H9 (cell line): ENCODE data around the gene CDH26. TPM values are rescaled to one million over a fixed set of nuclear protein-coding genes. Genes with fewer than 3 reads are reported as not detected.
"Not testable (repeated sequence)": the region's sequence is repeated elsewhere in the genome, so short reads cannot be mapped to it uniquely, and the experiment has no call there.

ENCODE experiments used
- DNase-seq: peaks from one replicate; pipeline ENCODE4 v3.0.0-alpha.2; 2017
- H2AFZ ChIP-seq: one replicate; pipeline ENCODE4 v1.6.1; 2013; ENCODE audit warnings: mild to moderate bottlenecking, low read length, control low read depth, moderate library complexity
- H2AK5ac ChIP-seq: 2 replicates; pipeline ENCODE4 v1.6.1; 2013; ENCODE audit warnings: low read length, control low read depth, mixed read lengths; ENCODE audit not compliant: insufficient read length
- H2BK120ac ChIP-seq: one replicate; pipeline ENCODE4 v1.6.1; 2013; ENCODE audit warnings: low read depth, mild to moderate bottlenecking, low read length, control low read depth, inconsistent platforms; ENCODE audit not compliant: poor library complexity, severe bottlenecking
- H2BK12ac ChIP-seq: 2 replicates; pipeline ENCODE4 v1.6.1; 2013; ENCODE audit warnings: low read length, control low read depth, mixed read lengths, low read depth; ENCODE audit not compliant: insufficient read length
- H2BK15ac ChIP-seq: 2 replicates; pipeline ENCODE4 v1.6.1; 2013; ENCODE audit warnings: low read depth, low read length, control low read depth
- H2BK20ac ChIP-seq: one replicate; pipeline ENCODE4 v1.6.1; 2013; ENCODE audit warnings: low read depth, mild to moderate bottlenecking, low read length, control low read depth, inconsistent platforms; ENCODE audit not compliant: poor library complexity, severe bottlenecking
- H2BK5ac ChIP-seq: 2 replicates; pipeline ENCODE4 v1.6.1; 2013; ENCODE audit warnings: low read length, control low read depth, mixed read lengths; ENCODE audit not compliant: insufficient read length
- H3K14ac ChIP-seq: 2 replicates; pipeline ENCODE4 v1.6.1; 2013; ENCODE audit warnings: low read length, control low read depth; ENCODE audit not compliant: insufficient read depth
- H3K18ac ChIP-seq: 2 replicates; pipeline ENCODE4 v1.6.1; 2013; ENCODE audit warnings: low read depth, mild to moderate bottlenecking, mixed read lengths, low read length, control low read depth; ENCODE audit not compliant: insufficient read length
- H3K23ac ChIP-seq: 2 replicates; pipeline ENCODE4 v1.6.1; 2013; ENCODE audit warnings: low read length, control low read depth, mixed read lengths, low read depth; ENCODE audit not compliant: insufficient read length
- H3K23me2 ChIP-seq: 2 replicates; pipeline ENCODE4 v1.6.1; 2013; ENCODE audit warnings: low read depth, mild to moderate bottlenecking, mixed read lengths, low read length, control low read depth; ENCODE audit not compliant: insufficient read length, poor library complexity, severe bottlenecking
- H3K27ac ChIP-seq: 2 replicates; pipeline ENCODE4 v1.5.1; 2013; ENCODE audit warnings: low read length, control low read depth, mixed read lengths, low read depth; ENCODE audit not compliant: insufficient read length
- H3K27me3 ChIP-seq: 2 replicates; pipeline ENCODE4 v1.6.1; 2013; ENCODE audit warnings: low read length, control low read depth, inconsistent platforms; ENCODE audit not compliant: insufficient read depth
- H3K4ac ChIP-seq: 2 replicates; pipeline ENCODE4 v1.6.1; 2013; ENCODE audit warnings: low read depth, mild to moderate bottlenecking, control low read depth, inconsistent platforms, low read length, moderate library complexity
- H3K4me1 ChIP-seq: 2 replicates; pipeline ENCODE4 v1.6.1; 2013; ENCODE audit warnings: low read length, control low read depth, inconsistent platforms; ENCODE audit not compliant: insufficient read depth
- H3K4me2 ChIP-seq: 2 replicates; pipeline ENCODE4 v1.6.1; 2013; ENCODE audit warnings: low read length, control low read depth, mixed read lengths; ENCODE audit not compliant: insufficient read length, insufficient read depth
- H3K56ac ChIP-seq: 2 replicates; pipeline ENCODE4 v1.6.1; 2013; ENCODE audit warnings: low read depth, mild to moderate bottlenecking, mixed read lengths, low read length, control low read depth; ENCODE audit not compliant: insufficient read length
- H3K79me1 ChIP-seq: 2 replicates; pipeline ENCODE4 v1.6.1; 2013; ENCODE audit warnings: low read depth, mild to moderate bottlenecking, moderate library complexity, low read length, control low read depth, inconsistent platforms; ENCODE audit not compliant: insufficient read depth, poor library complexity, severe bottlenecking
- H3K79me2 ChIP-seq: 2 replicates; pipeline ENCODE4 v1.6.1; 2013; ENCODE audit warnings: low read length, control low read depth, inconsistent platforms; ENCODE audit not compliant: insufficient read depth
- H3K9ac ChIP-seq: 2 replicates; pipeline ENCODE4 v1.6.1; 2013; ENCODE audit warnings: low read length, control low read depth, mixed read lengths; ENCODE audit not compliant: insufficient read length; ENCODE audit errors: extremely low read depth
- H3K9me3 ChIP-seq: one replicate; pipeline ENCODE4 v1.6.1; 2013; ENCODE audit warnings: low read depth, low read length, inconsistent platforms; ENCODE audit not compliant: control insufficient read depth
- H3T11ph ChIP-seq: one replicate; pipeline ENCODE4 v1.6.1; 2013; ENCODE audit warnings: mild to moderate bottlenecking, low read length, control low read depth, inconsistent platforms
- H4K20me1 ChIP-seq: one replicate; pipeline ENCODE4 v1.6.1; 2013; ENCODE audit not compliant: control insufficient read depth, insufficient read length, insufficient read depth
- H4K5ac ChIP-seq: 2 replicates; pipeline ENCODE4 v1.6.1; 2013; ENCODE audit warnings: low read depth, mild to moderate bottlenecking, mixed read lengths, low read length, control low read depth; ENCODE audit not compliant: insufficient read length
- H4K8ac ChIP-seq: replicated peaks from 2 replicates; pipeline ENCODE4 v1.6.1; 2013; ENCODE audit warnings: low read length, control low read depth, mixed read lengths, low read depth; ENCODE audit not compliant: insufficient read length
- H4K91ac ChIP-seq: 2 replicates; pipeline ENCODE4 v1.6.1; 2013; ENCODE audit warnings: low read depth, mild to moderate bottlenecking, moderate library complexity, mixed read lengths, low read length, control low read depth; ENCODE audit not compliant: insufficient read length
- H3K27ac Mint-ChIP-seq, 3 experiments: 2 replicates in 2 of 3; 3 replicates in 1 of 3; pipeline ENCODE4 v1.8.0; 2020 to 2021; ENCODE audit warnings: mixed read lengths in 3 of 3, mild to moderate bottlenecking in 1 of 3, moderate library complexity in 1 of 3
- H3K27me3 Mint-ChIP-seq: 2 replicates; pipeline ENCODE4 v1.8.0; 2021; ENCODE audit warnings: low read depth, mild to moderate bottlenecking, moderate library complexity, mixed read lengths
- H3K36me3 Mint-ChIP-seq, 3 experiments: 2 replicates in 2 of 3; 3 replicates in 1 of 3; pipeline ENCODE4 v1.8.0; 2020 to 2021; ENCODE audit warnings: low read depth in 3 of 3, mixed read lengths in 3 of 3; ENCODE audit not compliant: insufficient read depth in 1 of 3
- H3K4me1 Mint-ChIP-seq, 2 experiments: 2 replicates each; pipeline ENCODE4 v1.8.0; 2020; ENCODE audit warnings: mixed read lengths in 2 of 2
- H3K4me3 Mint-ChIP-seq, 2 experiments: 2 replicates in 1 of 2; 3 replicates in 1 of 2; pipeline ENCODE4 v1.8.0; 2020 to 2021; ENCODE audit warnings: mild to moderate bottlenecking in 2 of 2, mixed read lengths in 2 of 2, moderate library complexity in 1 of 2
- H3K9me3 Mint-ChIP-seq, 2 experiments: 2 replicates in 1 of 2; 3 replicates in 1 of 2; pipeline ENCODE4 v1.8.0; 2020; ENCODE audit warnings: mild to moderate bottlenecking in 2 of 2, mixed read lengths in 2 of 2, moderate library complexity in 1 of 2
- WGBS: extraction: QIAGEN DNeasy Blood & Tissue Kit; methylation state at CpG from one replicate; pipeline ENCODE4 v1.1.7; 2013; ENCODE audit warnings: missing lambda C conversion rate, low lambda C conversion rate, mixed read lengths; ENCODE audit not compliant: insufficient read length; ENCODE audit errors: extremely low coverage; 5-methylcytosine and 5-hydroxymethylcytosine counted together
- total RNA-seq: library from RNA; stranded (reverse); gene quantifications from 2 replicates; pipeline ENCODE4 v1.2.1, GENCODE V29; 2021
- TF ChIP-seq, protein P1 (sequence below): fragments of 200-600 bp; sonication (generic); conservative IDR thresholded peaks from 3 replicates; pipeline ENCODE4 v1.8.0; 2021; ENCODE audit warnings: antibody characterized with exemption, mild to moderate bottlenecking

CDH26 gene
- total RNA-seq, 1 experiment from 2014 or later: 0.79 TPM

DNA sequence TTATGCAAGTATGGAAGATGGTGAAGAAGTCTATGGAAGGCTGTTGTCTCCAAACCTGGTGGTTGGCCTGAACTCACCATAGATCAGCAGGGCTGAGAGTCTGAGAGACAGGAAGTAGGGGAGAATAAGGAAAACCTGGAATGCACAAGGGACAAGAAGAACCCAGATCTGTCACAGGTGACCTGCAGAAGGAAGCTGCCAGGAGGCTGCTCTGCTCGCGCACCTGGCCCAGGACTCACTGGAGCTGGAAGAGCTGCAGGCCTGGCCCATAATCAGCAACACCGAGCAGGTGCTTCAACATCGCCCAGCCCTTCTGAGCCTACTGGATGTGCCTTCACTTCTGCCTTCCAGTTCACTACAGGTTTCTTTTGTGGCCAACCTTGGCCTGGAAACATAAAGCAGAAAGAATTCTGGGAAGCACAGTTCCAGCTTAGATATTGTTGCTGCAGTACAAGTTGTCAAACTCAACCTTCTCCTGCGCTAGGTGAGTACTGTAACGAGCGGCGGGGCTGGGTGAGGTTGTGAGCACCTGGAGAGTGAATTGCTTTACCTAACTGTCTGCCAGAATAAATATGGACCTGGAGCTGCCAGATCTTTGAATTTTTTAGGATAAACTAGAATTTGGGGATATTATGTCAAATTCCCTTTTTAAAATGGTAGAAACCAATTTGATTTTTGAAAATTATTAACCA, 82.4 kb downstream of the CDH26 start:
- H3K23ac ChIP-seq: no peak overlapping the region
- Mint-ChIP-seq H3K9me3 (peaks cover 2 to 5% of the 10 kb centered on the region in 2 experiments), H3K36me3 (peaks cover 0 to 9% (median 3%) of the 10 kb centered on the region in 3 experiments; a peak in 3 of 7 replicates), H3K27me3 (peaks cover 4% of the 10 kb centered on the region; the same call in 1 of the 2 replicates), H3K27ac (no peak overlapping the region), H3K4me1 (peaks cover 19 to 29% of the 10 kb centered on the region in 2 experiments), H3K4me3 (no peak overlapping the region)
- no CpG with 5 or more reads among the region's 8 CpGs for WGBS
- H3K9me3 ChIP-seq: no peaks in the 10 kb centered on the region
- H3K56ac ChIP-seq: no peak overlapping the region
- no peaks in the 10 kb centered on the region for H3K79me2 ChIP-seq
- no peak overlapping the region for H2AK5ac ChIP-seq
- H4K5ac ChIP-seq: no peak overlapping the region
- H2BK5ac ChIP-seq: no peak overlapping the region
- 0 out of 2 replicates have a peak, but pooled peaks cover 3% of the 10 kb centered on the region for H3K4me1 ChIP-seq
- H3K4ac ChIP-seq: no peak overlapping the region
- H3K4me2 ChIP-seq: no peak overlapping the region
- no peak overlapping the region for H3K18ac ChIP-seq
- no peak overlapping the region for H2BK20ac ChIP-seq
- H3K14ac ChIP-seq: no peak overlapping the region; the same call in 1 of the 2 replicates
- no peak overlapping the region for H3T11ph ChIP-seq
- H3K27me3 ChIP-seq: no peaks in the 10 kb centered on the region
- H4K91ac ChIP-seq: no peak overlapping the region
- H3K23me2 ChIP-seq: no peaks in the 10 kb centered on the region
- H2BK15ac ChIP-seq: no peak overlapping the region
- H4K20me1 ChIP-seq: no peaks in the 10 kb centered on the region
- H3K79me1 ChIP-seq: no peaks in the 10 kb centered on the region
- no peak overlapping the region for H3K27ac ChIP-seq
- TF ChIP-seq, protein P1, sequence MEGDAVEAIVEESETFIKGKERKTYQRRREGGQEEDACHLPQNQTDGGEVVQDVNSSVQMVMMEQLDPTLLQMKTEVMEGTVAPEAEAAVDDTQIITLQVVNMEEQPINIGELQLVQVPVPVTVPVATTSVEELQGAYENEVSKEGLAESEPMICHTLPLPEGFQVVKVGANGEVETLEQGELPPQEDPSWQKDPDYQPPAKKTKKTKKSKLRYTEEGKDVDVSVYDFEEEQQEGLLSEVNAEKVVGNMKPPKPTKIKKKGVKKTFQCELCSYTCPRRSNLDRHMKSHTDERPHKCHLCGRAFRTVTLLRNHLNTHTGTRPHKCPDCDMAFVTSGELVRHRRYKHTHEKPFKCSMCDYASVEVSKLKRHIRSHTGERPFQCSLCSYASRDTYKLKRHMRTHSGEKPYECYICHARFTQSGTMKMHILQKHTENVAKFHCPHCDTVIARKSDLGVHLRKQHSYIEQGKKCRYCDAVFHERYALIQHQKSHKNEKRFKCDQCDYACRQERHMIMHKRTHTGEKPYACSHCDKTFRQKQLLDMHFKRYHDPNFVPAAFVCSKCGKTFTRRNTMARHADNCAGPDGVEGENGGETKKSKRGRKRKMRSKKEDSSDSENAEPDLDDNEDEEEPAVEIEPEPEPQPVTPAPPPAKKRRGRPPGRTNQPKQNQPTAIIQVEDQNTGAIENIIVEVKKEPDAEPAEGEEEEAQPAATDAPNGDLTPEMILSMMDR: no peak
- H2BK120ac ChIP-seq: no peak overlapping the region
- H4K8ac ChIP-seq: no peak overlapping the region
- H3K9ac ChIP-seq: no peak overlapping the region
- H2BK12ac ChIP-seq: no peak overlapping the region
- H2AFZ ChIP-seq: no peak overlapping the region
- no peak for DNase-seq

DNA sequence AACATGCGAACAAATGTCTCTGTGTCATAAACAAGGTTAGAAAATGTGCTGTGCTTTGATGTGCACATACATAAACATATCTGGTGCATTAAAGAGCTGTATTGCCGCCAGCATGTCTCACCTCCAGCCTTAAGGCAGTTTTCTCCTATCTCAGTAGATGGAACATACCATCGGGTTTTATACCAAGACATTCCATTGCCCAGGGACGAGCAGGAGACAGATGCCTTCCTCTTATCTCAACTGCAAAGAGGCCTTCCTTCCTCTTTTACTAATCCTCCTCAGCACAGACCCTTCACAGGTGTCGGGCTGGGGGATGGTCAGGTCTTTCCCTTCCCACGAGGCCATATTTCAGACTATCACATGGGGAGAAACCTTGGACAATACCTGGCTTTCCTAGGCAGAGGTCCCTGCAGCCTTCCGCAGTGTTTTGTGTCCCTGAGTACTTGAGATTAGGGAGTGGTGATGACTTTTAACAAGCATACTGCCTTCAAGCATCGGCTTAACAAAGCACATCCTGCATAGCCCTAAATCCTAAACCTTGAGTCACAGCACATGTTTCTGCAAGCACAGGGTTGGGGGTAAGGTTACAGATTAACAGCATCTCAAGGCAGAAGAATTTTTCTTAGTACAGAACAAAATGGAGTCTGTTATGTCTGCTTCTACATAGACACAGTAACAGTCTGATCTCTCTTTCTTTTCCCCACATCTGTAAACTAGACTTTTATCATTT, 83.4 kb downstream of the CDH26 start:
- not testable (repeated sequence) for H3K23ac ChIP-seq, H2BK15ac ChIP-seq, H4K91ac ChIP-seq, H3K14ac ChIP-seq, H3K79me1 ChIP-seq, H3K4me1 ChIP-seq, H3K56ac ChIP-seq, H3K27ac ChIP-seq, H3K27me3 Mint-ChIP-seq, H4K8ac ChIP-seq, H3K9me3 Mint-ChIP-seq, H2BK120ac ChIP-seq, H3K4me2 ChIP-seq, H3K27me3 ChIP-seq, H3T11ph ChIP-seq, H3K79me2 ChIP-seq, H3K18ac ChIP-seq, H2BK20ac ChIP-seq, H4K5ac ChIP-seq, H2BK12ac ChIP-seq, H2BK5ac ChIP-seq, H4K20me1 ChIP-seq, H3K36me3 Mint-ChIP-seq, H3K4me3 Mint-ChIP-seq, H3K9ac ChIP-seq, H2AK5ac ChIP-seq, H3K4ac ChIP-seq, H2AFZ ChIP-seq, H3K9me3 ChIP-seq, H3K23me2 ChIP-seq
- peaks cover 19 to 27% of the 10 kb centered on the region in 2 experiments for H3K4me1 Mint-ChIP-seq
- no CpG with 5 or more reads among the region's 8 CpGs for WGBS
- peak; percentile 65 for DNase-seq
- peak overlapping the region in 2 of 3 experiments; percentile 50 to 83; a peak in 3 of 7 replicates for H3K27ac Mint-ChIP-seq
